ENCODE data around the gene SPECC1.

Gene SPECC1

GRCh38 chr17:20270369-20270768 is 261.2 kb downstream of the SPECC1 start:
- TF ChIP-seq GATA1 (IDR thresholded peaks at IDR 0.05; ENCODE audit: low read depth, low read length) (no peak), POLR2A (IDR thresholded peaks at IDR 0.05; ENCODE audit: low read length) (no peak)
- DNase-seq: no peak

GRCh38 chr17:20271011-20271610 is 262.0 kb downstream of the SPECC1 start:
- TF ChIP-seq POLR2A (IDR thresholded peaks at IDR 0.05; ENCODE audit: low read length) (no peak), GATA1 (IDR thresholded peaks at IDR 0.05; ENCODE audit: low read depth, low read length) (no peak)
- DNase-seq: no peak

- DNase-seq: no peak
- TF ChIP-seq GATA1 (IDR thresholded peaks at IDR 0.05; ENCODE audit: low read depth, low read length): no peak
- no peak for TF ChIP-seq POLR2A (IDR thresholded peaks at IDR 0.05; ENCODE audit: low read length)
Measured at GRCh38 chr17:20273741-20274500, 264.8 kb downstream of the SPECC1 start.

- DNase-seq: no peak
- no peak for TF ChIP-seq POLR2A (IDR thresholded peaks at IDR 0.05; ENCODE audit: low read length)
- TF ChIP-seq GATA1 (IDR thresholded peaks at IDR 0.05; ENCODE audit: low read depth, low read length): no peak
Measured at GRCh38 chr17:20275653-20276052, 266.5 kb downstream of the SPECC1 start.

- DNase-seq: no peak
- TF ChIP-seq POLR2A (IDR thresholded peaks at IDR 0.05; ENCODE audit: low read length): no peak
- TF ChIP-seq GATA1 (IDR thresholded peaks at IDR 0.05; ENCODE audit: low read depth, low read length): no peak
Measured at GRCh38 chr17:20276421-20276820, 267.3 kb downstream of the SPECC1 start.

GRCh38 chr17:20278805-20279204 is 269.6 kb downstream of the SPECC1 start:
- TF ChIP-seq GATA1 (IDR thresholded peaks at IDR 0.05; ENCODE audit: low read depth, low read length) (no peak), POLR2A (IDR thresholded peaks at IDR 0.05; ENCODE audit: low read length) (no peak)
- no peak for DNase-seq

GRCh38 chr17:20279631-20280030 is 270.5 kb downstream of the SPECC1 start:
- TF ChIP-seq POLR2A (IDR thresholded peaks at IDR 0.05; ENCODE audit: low read length) (no peak), GATA1 (IDR thresholded peaks at IDR 0.05; ENCODE audit: low read depth, low read length) (no peak)

GRCh38 chr17:20280051-20280450 is 270.9 kb downstream of the SPECC1 start:
- DNase-seq: no peak
- no peak for TF ChIP-seq POLR2A (IDR thresholded peaks at IDR 0.05; ENCODE audit: low read length)
- no peak for TF ChIP-seq GATA1 (IDR thresholded peaks at IDR 0.05; ENCODE audit: low read depth, low read length)

More at GRCh38 chr17:20279631-20280030, 270.5 kb downstream of the SPECC1 start:
- no peak for DNase-seq

GRCh38 chr17:20280851-20281250 is 271.7 kb downstream of the SPECC1 start:
- DNase-seq: no peak
- TF ChIP-seq GATA1 (IDR thresholded peaks at IDR 0.05; ENCODE audit: low read depth, low read length) (no peak), POLR2A (IDR thresholded peaks at IDR 0.05; ENCODE audit: low read length) (no peak)

- DNase-seq: no peak
- TF ChIP-seq GATA1 (IDR thresholded peaks at IDR 0.05; ENCODE audit: low read depth, low read length): no peak
Measured at GRCh38 chr17:20281860-20282259, 272.7 kb downstream of the SPECC1 start.

GRCh38 chr17:20282526-20283308 is 273.6 kb downstream of the SPECC1 start:
- TF ChIP-seq GATA1 (IDR thresholded peaks at IDR 0.05; ENCODE audit: low read depth, low read length) (no peak), POLR2A (IDR thresholded peaks at IDR 0.05; ENCODE audit: low read length) (no peak)
- DNase-seq: no peak

- no peak for DNase-seq
- no peak for TF ChIP-seq POLR2A (IDR thresholded peaks at IDR 0.05; ENCODE audit: low read length)
- TF ChIP-seq GATA1 (IDR thresholded peaks at IDR 0.05; ENCODE audit: low read depth, low read length): no peak
Measured at GRCh38 chr17:20284022-20284421, 274.9 kb downstream of the SPECC1 start.

- TF ChIP-seq GATA1 (IDR thresholded peaks at IDR 0.05; ENCODE audit: low read depth, low read length) (no peak), POLR2A (IDR thresholded peaks at IDR 0.05; ENCODE audit: low read length) (no peak)
- DNase-seq: no peak
Measured at GRCh38 chr17:20284570-20285295, 275.6 kb downstream of the SPECC1 start.

GRCh38 chr17:20289984-20290383 is 280.8 kb downstream of the SPECC1 start:
- TF ChIP-seq GATA1 (IDR thresholded peaks at IDR 0.05; ENCODE audit: low read depth, low read length) (no peak), POLR2A (IDR thresholded peaks at IDR 0.05; ENCODE audit: low read length) (no peak)
- no peak for DNase-seq

Data from erythroblast (primary cell).